Activated naive CD8-positive, alpha-beta T cell treated with anti-CD3 and anti-CD28 coated beads, Interleukin-2, amount 50 U/mL, for 24 hours (primary cell): ENCODE measurements around the gene WNT11.

ENCODE experiments used
- ATAC-seq: fragments of 150-1000 bp; cut with Tn5 transposase; one replicate; pipeline ENCODE4 v1.10.0; 2021
- DNase-seq: peaks from one replicate; pipeline ENCODE4 v3.0.0; 2021
- H3K27ac Mint-ChIP-seq: one replicate; pipeline ENCODE4 v1.8.0; 2021; ENCODE audit warnings: mild to moderate bottlenecking, mixed read lengths
- H3K27me3 Mint-ChIP-seq: one replicate; pipeline ENCODE4 v1.8.0; 2021; ENCODE audit warnings: mixed read lengths
- H3K36me3 Mint-ChIP-seq: one replicate; pipeline ENCODE4 v1.8.0; 2021; ENCODE audit warnings: low read depth, mixed read lengths
- H3K4me1 Mint-ChIP-seq: one replicate; pipeline ENCODE4 v1.8.0; 2021; ENCODE audit warnings: mixed read lengths
- H3K4me3 Mint-ChIP-seq: one replicate; pipeline ENCODE4 v1.8.0; 2021; ENCODE audit warnings: mild to moderate bottlenecking, moderate library complexity, mixed read lengths
- H3K9me3 Mint-ChIP-seq: one replicate; pipeline ENCODE4 v1.8.0; 2021; ENCODE audit warnings: mixed read lengths

Gene WNT11

DNA sequence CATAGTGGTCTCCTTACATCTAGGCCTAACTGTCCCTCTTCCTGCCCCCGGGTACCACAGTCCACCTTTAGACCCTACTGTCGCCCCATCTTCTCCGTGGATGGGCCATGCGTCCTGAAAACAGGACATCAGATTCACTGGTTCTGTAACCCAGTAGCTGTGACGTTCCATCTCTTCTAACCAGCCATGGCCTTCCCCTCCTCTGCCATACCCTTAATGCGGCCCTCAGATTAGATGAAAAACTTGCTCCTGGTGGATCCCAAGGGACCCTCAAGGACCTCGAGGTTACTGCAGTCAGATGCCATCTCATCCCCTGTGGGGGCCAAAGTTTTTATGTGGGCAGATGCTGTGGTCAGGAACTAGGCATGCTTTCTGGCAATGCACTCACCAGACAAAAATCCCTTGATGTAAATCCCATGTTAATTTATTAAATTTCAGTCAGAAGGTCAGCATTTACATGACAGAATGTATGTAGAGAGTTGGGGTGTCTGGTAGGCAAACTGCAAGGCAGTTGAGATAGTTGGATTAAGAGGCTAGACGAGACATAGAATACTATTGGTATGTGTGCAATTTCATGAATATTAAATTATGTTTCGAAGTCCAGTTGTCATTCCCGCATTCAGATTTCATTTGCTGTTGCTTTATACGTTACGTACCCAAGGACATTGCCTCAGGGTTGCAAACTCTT is 64.3 kb downstream of the WNT11 start:
- DNase-seq: no peak
- no peak for ATAC-seq
- Mint-ChIP-seq H3K4me3 (no peak overlapping the region), H3K27ac (no peak overlapping the region), H3K9me3 (no peaks in the 10 kb centered on the region), H3K27me3 (no peaks in the 10 kb centered on the region), H3K36me3 (peaks cover 3% of the 10 kb centered on the region), H3K4me1 (no peaks in the 10 kb centered on the region)

DNA sequence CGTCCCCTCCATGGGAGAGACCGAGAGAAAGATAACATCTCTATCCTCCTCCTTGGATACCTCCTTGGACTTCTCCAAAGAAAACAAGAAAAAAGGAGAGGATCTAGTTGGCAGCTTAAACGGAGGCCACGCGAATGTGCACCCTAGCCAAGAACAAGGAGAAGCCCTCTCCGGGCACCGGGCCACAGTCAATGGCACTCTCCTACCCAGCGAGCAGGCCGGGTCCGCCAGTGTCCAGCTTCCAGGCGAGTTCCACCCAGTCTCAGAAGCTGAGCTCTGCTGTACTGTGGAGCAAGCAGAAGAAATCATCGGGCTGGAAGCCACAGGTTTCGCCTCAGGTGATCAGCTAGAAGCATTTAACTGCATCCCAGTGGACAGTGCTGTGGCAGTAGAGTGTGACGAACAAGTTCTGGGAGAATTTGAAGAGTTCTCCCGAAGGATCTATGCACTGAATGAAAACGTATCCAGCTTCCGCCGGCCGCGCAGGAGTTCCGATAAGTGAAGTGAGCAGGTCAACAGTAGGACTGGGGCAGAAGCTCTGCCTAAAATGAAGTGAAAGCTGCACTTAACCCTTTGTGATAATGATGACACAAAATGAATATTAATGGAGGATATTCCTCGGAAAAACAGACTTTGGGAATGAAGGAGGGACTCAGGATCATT is 65.3 kb downstream of the WNT11 start:
- H3K4me3 Mint-ChIP-seq: no peak overlapping the region
- H3K4me1 Mint-ChIP-seq: no peaks in the 10 kb centered on the region
- peaks cover 3% of the 10 kb centered on the region for H3K36me3 Mint-ChIP-seq
- no peak overlapping the region for H3K27ac Mint-ChIP-seq
- DNase-seq (no peak), ATAC-seq (no peak)
- H3K27me3 Mint-ChIP-seq: no peaks in the 10 kb centered on the region
- H3K9me3 Mint-ChIP-seq: no peaks in the 10 kb centered on the region

DNA sequence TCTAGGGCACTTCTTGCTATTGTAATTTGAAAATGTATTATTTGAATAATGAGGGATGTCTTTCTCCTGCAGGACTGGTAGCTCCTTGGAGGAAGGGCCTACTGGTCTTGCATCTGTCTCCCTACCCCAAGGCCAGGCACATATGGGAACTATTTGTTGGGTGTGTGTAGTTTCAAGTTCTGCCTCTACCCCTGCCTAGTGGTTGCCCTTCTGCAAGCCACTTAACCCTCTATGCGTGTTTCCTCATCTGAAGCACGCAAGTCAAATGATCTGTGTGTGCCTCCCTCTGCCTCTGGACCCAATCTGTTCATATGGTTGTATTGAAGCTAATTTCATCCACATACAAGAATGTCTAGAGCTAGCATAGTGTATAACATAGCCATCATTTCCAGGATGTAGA is 67.0 kb downstream of the WNT11 start:
- DNase-seq: no peak
- no peak overlapping the region for H3K27ac Mint-ChIP-seq
- H3K27me3 Mint-ChIP-seq: no peaks in the 10 kb centered on the region
- H3K4me1 Mint-ChIP-seq: no peaks in the 10 kb centered on the region
- H3K36me3 Mint-ChIP-seq: peaks cover 8% of the 10 kb centered on the region
- H3K4me3 Mint-ChIP-seq: no peak overlapping the region
- no peak for ATAC-seq
- H3K9me3 Mint-ChIP-seq: no peaks in the 10 kb centered on the region
